Right atrium auricular region (tissue), 2 donors: Measurements from ENCODE around the gene LGALS4. TPM values are rescaled to one million over a fixed set of nuclear protein-coding genes. Genes with fewer than 3 reads are reported as not detected.
"Not testable (repeated sequence)": the region's sequence is repeated elsewhere in the genome, so short reads cannot be mapped to it uniquely, and the experiment has no call there.

Experiments
- DNase-seq: peaks from one replicate; pipeline ENCODE4 v3.0.0-alpha.2; 2019; ENCODE audit warnings: low spot score
- H3K27ac ChIP-seq, 2 donors: fragments of 200-600 bp; sonication (generic); 1 replicate in 1 of 2; 2 replicates in 1 of 2; pipeline ENCODE4 v1.5.1; 2016 to 2019
- H3K27me3 ChIP-seq, 2 donors: fragments of 200-600 bp; sonication (generic); one replicate each; pipeline versions ENCODE4 v1.5.1 to v1.6.0; 2017 to 2019
- H3K36me3 ChIP-seq: fragments of 200-600 bp; sonication (generic); one replicate; pipeline ENCODE4 v1.5.1; 2016
- H3K4me1 ChIP-seq, 2 donors: fragments of 200-600 bp; sonication (generic); one replicate each; pipeline versions ENCODE4 v1.5.1 to v1.6.0; 2017 to 2019
- H3K4me3 ChIP-seq, 2 donors: fragments of 200-600 bp; sonication (generic); 1 replicate in 1 of 2; 2 replicates in 1 of 2; pipeline ENCODE4 v1.5.1; 2017 to 2019; ENCODE audit warnings: mild to moderate bottlenecking in 1 of 2, moderate library complexity in 1 of 2
- H3K9me3 ChIP-seq, 2 donors: fragments of 200-600 bp; sonication (generic); one replicate each; pipeline ENCODE4 v1.5.1; 2019
- CTCF ChIP-seq, 2 donors: fragments of 200-600 bp; sonication (generic); IDR thresholded peaks; one replicate each; pipeline ENCODE4 v1.5.1; 2019; ENCODE audit warnings: antibody characterized with exemption in 2 of 2
- total RNA-seq, 2 donors: library from RNA; depleted of rRNA; stranded (reverse); fragments of >200 nt; gene quantifications; one replicate each; pipeline ENCODE4 v1.1.0, GENCODE V29; 2016

Gene LGALS4
- total RNA-seq, 2 donors from 2014 or later: 0.67 TPM; not detected in 1

- H3K4me1 ChIP-seq: peaks cover 0 to 16% of the 10 kb centered on the region in 2 donors
- no peak overlapping the region for H3K27ac ChIP-seq
- no peaks in the 10 kb centered on the region for H3K9me3 ChIP-seq
- no peak overlapping the region for H3K4me3 ChIP-seq
- no peaks in the 10 kb centered on the region for H3K27me3 ChIP-seq
- DNase-seq: no peak
- TF ChIP-seq CTCF (IDR thresholded peaks at IDR 0.05): no peak
- peaks cover 39% of the 10 kb centered on the region for H3K36me3 ChIP-seq
These were observed 3.5 kb upstream of the LGALS4 start for GRCh38 chr19:38816131-38816750.

GRCh38 chr19:38815059-38816001 is 2.6 kb upstream of the LGALS4 start:
- TF ChIP-seq CTCF (IDR thresholded peaks at IDR 0.05): no peak
- Histone ChIP-seq H3K36me3 (peaks cover 39% of the 10 kb centered on the region), H3K4me1 (peaks cover 0 to 10% of the 10 kb centered on the region in 2 donors), H3K27ac (no peak overlapping the region), H3K27me3 (no peaks in the 10 kb centered on the region), H3K9me3 (no peaks in the 10 kb centered on the region), H3K4me3 (no peak overlapping the region)
- no peak for DNase-seq

GRCh38 chr19:38813932-38814331 is 1.2 kb upstream of the LGALS4 start:
- not testable (repeated sequence) for DNase-seq, H3K27me3 ChIP-seq, H3K27ac ChIP-seq, H3K9me3 ChIP-seq, H3K4me3 ChIP-seq, H3K4me1 ChIP-seq
- H3K36me3 ChIP-seq: peaks cover 39% of the 10 kb centered on the region

GRCh38 chr19:38813323-38813722 is 578 bp upstream of the LGALS4 start:
- H3K9me3 ChIP-seq: no peaks in the 10 kb centered on the region
- DNase-seq: no peak
- no peak overlapping the region for H3K4me3 ChIP-seq
- no peaks in the 10 kb centered on the region for H3K4me1 ChIP-seq
- H3K27ac ChIP-seq: no peak overlapping the region
- no peaks in the 10 kb centered on the region for H3K27me3 ChIP-seq
- H3K36me3 ChIP-seq: peaks cover 38% of the 10 kb centered on the region
- TF ChIP-seq CTCF (IDR thresholded peaks at IDR 0.05): no peak

DNA sequence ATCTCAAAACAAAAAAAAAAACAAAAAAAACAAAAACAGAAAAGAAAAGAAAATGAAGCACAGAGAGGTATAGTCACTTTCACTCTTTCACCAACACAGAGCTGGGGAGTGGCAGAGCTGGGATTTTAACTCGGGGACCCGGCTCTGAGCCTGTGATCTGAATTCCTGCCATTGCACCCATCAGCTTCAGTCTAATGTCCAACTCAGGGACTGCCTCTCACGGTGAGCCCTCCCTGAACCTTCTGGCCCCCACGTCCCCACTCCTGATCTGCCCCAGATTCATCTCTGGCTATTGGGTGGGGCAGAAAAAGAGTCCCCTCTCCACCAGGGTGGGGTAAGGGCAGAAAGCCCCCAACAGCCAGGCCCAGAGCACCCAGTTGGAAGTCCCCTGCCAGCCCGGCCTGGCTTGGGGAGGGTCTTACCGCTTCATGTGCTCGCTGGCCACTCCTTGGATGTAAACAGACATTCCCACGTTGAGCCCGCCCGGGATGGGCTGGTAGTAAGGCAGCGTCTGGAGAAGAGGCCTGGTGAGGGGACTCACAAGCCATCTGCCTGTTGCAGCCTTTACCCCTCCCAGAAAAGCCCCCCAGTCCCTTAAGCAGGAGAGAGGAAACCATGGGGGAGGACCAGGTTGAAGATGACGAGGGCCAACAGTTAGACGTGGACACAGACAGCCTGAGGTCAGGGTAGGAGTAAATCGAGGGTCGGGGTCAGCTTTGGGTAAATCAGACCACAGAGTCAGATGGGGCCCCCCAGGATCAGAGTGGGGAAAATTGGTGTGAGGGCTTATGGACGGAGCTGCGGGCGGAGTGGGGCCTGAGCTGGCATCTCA is 520 bp downstream of the LGALS4 start:
- H3K9me3 ChIP-seq: no peaks in the 10 kb centered on the region
- TF ChIP-seq CTCF (IDR thresholded peaks at IDR 0.05): no peak
- H3K27me3 ChIP-seq: no peaks in the 10 kb centered on the region
- H3K4me1 ChIP-seq: no peaks in the 10 kb centered on the region
- H3K27ac ChIP-seq: no peak overlapping the region
- DNase-seq: no peak
- peaks cover 27% of the 10 kb centered on the region for H3K36me3 ChIP-seq
- no peak overlapping the region for H3K4me3 ChIP-seq
